HG02852 (cell line): ENCODE results near the gene ENC1.
A peak's percentile ranks its signal among the peaks of the same experiment; 100 is the strongest.

Experiments used
- ATAC-seq: cut with Tn5 transposase; IDR thresholded peaks from one replicate; pipeline ENCODE4 v1.9.1; 2021; ENCODE audit warnings: mild to moderate bottlenecking, moderate library complexity; ENCODE audit not compliant: unreplicated experiment

ENC1 gene

GRCh38 chr5:74632947-74633356, 7.6 kb downstream of the ENC1 start:
- ATAC-seq, result no peak

GRCh38 chr5:74631081-74631953, 9.2 kb downstream of the ENC1 start:
- ATAC-seq, result peak; percentile 92

- no peak for ATAC-seq
Observed at GRCh38 chr5:74630453-74631066, 10.0 kb downstream of the ENC1 start.

- ATAC-seq, result no peak
Observed at GRCh38 chr5:74629326-74629725, 11.2 kb downstream of the ENC1 start.

GRCh38 chr5:74628359-74628758, 12.2 kb downstream of the ENC1 start:
- no peak for ATAC-seq

- ATAC-seq, result no peak
Observed at GRCh38 chr5:74627646-74628279, 12.8 kb downstream of the ENC1 start.

- ATAC-seq, result no peak
Observed at GRCh38 chr5:74626386-74627222, 13.9 kb downstream of the ENC1 start.

GRCh38 chr5:74625742-74626241, 14.7 kb downstream of the ENC1 start:
- no peak for ATAC-seq

- no peak for ATAC-seq
Observed at GRCh38 chr5:74624931-74625505, 15.5 kb downstream of the ENC1 start.

GRCh38 chr5:74624501-74624900, 16.0 kb downstream of the ENC1 start:
- ATAC-seq, result no peak

GRCh38 chr5:74623748-74624408, 16.6 kb downstream of the ENC1 start:
- no peak for ATAC-seq

GRCh38 chr5:74623006-74623611, 17.4 kb downstream of the ENC1 start:
- no peak for ATAC-seq

- peak; percentile 75 for ATAC-seq
Observed at GRCh38 chr5:74622122-74622521, 18.4 kb downstream of the ENC1 start.

GRCh38 chr5:74621492-74621891, 19.0 kb downstream of the ENC1 start:
- ATAC-seq, result no peak

GRCh38 chr5:74619308-74619707, 21.2 kb downstream of the ENC1 start:
- ATAC-seq, result no peak

GRCh38 chr5:74618106-74618505, 22.4 kb downstream of the ENC1 start:
- ATAC-seq, result no peak

- no peak for ATAC-seq
Observed at GRCh38 chr5:74617202-74617601, 23.3 kb downstream of the ENC1 start.

GRCh38 chr5:74616236-74617146, 24.0 kb downstream of the ENC1 start:
- ATAC-seq, result no peak
